HG03139 (cell line): ENCODE data around the gene VIPR2.
"Not testable (repeated sequence)": the region's sequence is repeated elsewhere in the genome, so short reads cannot be mapped to it uniquely, and the experiment has no call there.

ENCODE experiments used
- ATAC-seq: cut with Tn5 transposase; IDR thresholded peaks from one replicate; pipeline ENCODE4 v1.9.1; 2021; ENCODE audit not compliant: unreplicated experiment

Gene VIPR2, protein sequence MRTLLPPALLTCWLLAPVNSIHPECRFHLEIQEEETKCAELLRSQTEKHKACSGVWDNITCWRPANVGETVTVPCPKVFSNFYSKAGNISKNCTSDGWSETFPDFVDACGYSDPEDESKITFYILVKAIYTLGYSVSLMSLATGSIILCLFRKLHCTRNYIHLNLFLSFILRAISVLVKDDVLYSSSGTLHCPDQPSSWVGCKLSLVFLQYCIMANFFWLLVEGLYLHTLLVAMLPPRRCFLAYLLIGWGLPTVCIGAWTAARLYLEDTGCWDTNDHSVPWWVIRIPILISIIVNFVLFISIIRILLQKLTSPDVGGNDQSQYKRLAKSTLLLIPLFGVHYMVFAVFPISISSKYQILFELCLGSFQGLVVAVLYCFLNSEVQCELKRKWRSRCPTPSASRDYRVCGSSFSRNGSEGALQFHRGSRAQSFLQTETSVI

DNA sequence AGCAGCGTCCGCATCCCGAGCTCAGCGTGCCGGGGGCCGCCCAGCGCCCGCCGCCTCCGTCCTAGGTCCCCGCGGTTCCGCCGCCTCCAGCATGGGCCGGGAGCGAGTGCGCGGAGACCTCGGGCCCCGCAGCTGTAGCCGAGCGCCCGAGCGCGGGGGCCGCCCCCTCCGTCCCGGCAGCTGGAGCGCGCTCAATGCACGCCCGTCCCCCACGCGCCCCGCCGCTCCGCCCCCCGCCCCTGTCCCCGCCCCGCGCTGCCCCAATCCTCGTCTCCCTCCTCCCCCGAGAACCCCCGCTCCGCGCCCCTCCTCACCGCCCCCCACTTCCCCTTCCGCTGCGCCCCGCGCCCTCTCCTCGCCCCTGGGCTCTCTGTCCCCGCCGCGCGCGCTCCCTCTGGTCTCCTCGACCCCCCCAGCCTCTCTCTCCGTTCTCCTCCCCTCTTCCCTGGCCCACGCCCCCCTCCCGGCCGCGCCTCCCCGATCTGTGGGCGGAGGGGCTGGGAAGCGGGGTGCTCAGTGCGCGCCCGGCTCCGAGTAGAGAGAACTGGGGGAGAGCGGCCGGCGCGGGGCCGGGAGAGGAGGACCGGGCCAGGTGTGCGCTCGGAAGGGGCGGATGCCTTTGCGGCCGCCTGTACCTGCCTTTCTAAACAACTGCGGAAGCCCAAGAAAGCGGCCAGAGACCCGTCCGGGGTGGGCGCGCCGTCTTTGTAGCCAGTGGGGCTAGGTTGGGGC, at the start of gene VIPR2:
Gene VIPR2, minus strand, starts transcription at position 110 of the 732 bp plus-strand sequence. Its CDS starts 96 bp downstream, at position 14.
- ATAC-seq, result no peak

DNA sequence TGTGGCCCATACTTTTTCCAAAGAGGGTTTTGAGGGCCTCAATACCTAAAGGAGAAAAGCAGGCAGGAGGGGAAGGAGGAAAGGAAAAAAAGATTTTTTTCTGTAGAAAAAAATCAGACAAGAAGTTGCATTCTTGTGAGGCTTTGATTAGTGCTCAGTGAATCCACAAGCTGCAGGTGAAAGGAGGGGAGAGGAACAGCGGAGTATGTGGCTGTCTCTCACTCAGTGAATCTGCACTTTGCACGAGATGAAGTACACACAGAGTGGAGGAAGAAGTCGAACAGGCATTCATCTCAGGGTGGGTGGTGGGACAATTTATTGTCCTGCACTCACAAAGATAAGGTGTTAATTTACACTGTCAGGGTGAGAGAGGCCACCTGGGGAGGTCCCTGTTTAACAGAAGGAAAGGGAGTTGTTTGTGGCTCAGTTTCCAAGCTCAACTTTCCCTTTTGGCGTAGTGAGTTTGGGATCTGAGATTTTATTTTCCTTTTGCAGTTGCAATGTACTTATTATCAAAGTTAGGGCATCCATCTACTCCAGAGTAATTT, 49.0 kb upstream of the VIPR2 start:
- ATAC-seq, result no peak

DNA sequence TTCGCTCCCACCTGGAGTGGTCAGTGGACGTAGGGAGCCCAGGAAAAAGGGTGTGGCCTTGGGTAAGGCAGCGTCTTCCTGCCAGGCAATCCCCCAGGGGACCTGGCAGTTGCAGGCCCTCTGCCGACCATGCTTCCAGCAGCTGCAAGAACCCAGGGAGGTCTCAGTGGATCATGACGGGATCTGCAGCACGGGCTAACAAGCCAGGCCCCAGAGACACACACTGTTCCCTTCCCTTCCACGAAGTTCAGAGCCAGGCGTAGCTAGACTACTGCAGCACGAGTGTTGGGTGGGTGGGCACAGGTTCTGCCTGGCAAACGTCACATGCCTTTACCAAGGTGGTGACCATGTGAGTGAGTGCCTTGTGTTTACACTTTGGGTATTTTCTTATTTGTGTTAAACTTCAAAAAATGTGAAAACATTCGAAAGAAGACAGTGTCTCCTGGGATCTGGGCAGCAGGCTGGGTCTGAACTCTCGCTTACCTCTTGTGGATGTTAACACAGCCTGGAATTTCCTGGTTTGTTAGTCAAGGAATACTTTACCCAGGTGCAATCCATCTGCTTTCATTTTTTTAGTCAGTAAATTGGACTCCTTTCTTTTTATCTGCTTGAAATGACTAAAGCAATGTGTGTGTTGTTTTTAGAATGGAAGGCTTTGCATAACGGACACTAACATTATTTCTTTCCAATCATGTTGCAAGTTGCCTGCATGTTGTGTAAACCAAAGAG, 48.2 kb upstream of the VIPR2 start:
- no peak for ATAC-seq

DNA sequence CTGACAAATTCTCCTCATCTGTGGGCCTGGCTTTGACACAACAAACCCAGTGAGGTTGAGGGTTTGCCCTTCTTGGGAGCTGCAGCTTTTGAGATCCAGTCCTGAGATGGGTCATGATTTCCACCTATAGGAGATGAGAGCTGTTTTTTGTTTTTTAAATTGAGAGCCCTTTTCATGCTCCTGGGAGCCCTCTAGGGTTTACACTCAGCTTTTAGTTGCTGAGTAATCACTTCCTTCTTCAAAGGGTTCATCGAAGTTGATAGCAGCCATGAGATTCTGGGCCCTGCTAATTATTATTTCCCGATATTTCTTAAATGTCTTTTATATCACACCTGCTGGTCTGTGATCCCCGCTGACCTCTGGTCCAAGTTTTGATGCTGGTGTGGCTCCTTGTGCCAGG, 47.3 kb upstream of the VIPR2 start:
- ATAC-seq, result no peak

DNA sequence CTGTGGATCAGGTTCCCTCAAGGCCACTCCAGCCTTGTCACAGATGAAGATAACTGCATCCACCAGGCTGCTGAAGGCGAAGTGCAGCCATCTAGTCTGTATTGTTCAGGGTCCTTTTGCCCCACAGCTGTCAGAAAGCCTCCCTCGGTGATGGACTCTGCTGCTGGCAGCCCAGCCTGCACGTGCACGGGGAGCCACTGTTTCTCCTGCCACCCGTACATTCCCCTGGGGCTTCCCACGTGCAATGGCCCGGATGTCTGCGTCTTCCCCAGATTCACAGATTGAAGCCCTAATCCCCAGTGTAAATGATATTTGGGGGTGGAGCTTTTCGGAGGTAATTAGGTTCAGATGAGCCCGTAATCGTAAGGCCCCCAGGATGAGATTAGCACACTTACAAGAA, 46.6 kb upstream of the VIPR2 start:
- ATAC-seq, result no peak

DNA sequence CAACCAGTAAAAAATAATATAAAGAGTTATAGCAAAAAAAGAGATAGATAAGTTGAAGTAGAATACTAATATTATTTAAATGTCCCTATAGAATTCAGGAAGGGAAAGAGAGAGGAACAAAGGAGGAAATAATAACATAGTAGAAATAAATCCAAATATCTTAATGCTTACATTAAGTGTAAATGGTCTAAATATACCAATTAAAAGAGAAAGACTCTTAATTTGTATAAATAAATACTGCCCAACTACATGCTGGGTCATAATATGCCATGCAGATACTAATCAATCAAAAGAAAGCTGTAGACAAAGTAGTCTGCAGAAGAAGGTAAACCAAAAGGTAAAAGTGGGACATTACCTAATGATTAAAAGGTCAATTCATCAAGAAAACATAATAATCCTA, 43.3 kb upstream of the VIPR2 start:
- no peak for ATAC-seq

DNA sequence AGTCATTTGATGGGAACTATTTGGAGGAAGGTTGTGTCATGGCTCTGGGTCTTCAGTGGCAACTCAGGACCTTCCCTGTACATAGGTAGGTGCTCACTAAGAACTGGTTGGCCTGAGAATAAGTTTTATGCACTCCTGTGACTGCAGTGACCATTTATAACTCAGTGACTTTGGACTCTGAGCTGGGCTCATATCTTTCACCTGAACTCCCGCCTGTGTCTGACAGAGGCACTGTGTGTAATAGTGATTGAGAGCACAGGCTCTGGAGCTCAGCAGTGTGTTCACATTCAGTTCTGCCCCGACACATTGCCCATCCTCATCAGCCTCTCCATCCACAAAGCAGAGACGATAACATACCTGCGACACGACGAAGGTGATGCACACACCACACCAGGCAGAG, 34.6 kb upstream of the VIPR2 start:
- ATAC-seq, result no peak

DNA sequence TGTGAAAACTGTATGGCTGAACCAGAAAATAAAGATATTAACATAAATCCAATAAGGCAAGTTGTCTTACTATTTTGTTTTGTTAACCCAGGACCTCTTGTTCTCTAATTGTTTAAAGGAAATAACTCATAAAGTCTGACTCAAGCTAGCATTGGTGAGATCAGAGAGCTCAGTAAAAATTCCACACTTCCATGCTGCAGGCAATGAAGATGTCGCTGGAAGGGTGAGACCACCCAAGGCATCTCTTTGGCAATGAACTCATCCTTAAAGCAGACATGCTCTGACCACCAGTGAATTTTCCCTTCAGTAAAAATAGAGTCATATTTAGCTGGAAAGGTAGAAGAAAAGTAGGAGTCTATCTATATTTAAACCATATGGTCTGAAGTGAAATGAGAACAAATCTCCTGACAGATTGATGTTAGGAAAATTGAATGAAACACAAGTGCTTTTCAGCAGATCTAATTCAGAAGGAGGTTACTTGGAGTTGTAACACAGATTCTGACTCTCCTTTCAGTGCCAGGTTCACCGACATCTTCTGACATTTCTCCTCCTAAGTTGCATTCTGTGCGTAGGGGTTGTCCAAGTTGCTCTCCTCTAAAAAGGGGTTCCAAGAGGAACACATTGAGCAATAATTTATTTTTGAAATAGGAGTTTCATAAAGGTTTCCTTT, 32.8 kb upstream of the VIPR2 start:
- ATAC-seq, result no peak

DNA sequence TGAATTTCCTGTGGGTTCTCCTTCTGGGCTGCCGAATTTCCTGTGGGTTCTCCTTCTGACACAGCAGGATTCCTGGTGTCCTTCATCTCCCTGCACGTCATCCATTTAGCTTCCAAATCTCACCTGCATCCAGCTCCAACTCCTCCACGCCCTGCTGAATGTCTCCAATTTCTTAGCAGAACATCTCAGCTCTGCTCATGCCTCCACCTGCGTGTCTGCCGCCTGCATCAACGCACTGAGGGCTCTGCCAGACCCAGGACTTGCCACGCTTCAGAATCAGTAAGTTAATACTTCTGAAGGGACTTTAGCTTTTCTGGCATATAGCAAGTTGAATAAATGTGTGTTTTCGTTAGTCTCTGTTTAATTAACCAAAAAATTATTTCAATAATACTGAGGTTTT, 31.1 kb upstream of the VIPR2 start:
- no peak for ATAC-seq

DNA sequence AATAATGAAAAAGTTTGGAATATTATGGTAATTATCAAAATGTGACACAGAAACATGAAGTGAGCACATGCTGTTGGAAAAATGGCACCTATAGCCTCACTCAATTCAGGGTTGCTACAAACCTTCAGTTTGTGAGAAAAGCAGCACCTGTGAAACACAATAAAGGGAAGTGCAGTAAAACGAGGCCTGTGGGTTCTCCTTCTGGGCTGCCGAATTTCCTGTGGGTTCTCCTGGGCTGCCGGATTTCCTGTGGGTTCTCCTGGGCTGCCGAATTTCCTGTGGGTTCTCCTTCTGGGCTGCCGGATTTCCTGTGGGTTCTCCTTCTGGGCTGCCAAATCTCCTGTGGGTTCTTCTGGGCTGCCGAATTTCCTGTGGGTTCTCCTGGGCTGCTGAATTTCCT, 30.4 kb upstream of the VIPR2 start:
- ATAC-seq, result not testable (repeated sequence)

DNA sequence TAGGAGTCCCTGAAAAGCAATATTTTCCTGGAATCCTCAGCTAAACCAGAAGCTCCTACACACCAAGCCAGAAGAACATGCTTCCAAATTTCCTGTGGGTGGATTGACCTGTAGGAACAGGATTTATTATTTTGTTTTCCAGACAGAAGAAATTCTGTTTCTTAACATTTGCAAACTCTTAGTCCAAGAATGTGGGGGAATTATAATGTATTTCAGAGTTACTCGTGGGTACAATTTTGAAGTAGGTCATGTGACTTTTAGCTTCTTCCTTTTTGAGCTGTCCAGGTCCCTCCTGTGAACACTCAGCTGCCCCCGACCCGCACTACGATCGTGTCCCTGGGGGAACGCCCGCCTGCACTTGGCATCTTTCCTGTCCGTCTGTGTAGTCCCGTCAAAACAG, 27.7 kb upstream of the VIPR2 start:
- ATAC-seq, result no peak

DNA sequence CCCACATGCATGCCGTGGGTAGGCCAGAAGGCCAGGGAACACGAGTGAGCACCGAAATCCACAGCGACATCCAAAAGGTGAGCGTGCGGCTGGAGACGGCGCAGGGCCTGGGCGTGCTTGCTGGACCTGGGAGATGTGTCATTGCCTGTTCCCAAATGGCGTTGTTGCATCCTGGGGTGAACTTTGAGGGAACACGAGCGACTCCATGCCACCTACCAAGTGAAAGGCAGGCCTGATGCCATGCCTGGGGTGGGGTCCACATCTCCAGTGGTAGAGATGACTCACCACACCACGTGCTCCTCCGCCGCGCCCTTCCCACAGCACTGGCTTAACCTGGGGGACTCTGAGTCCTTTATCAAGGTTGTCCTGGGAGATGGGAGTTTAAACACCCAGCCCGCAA, 24.7 kb upstream of the VIPR2 start:
- ATAC-seq, result no peak

DNA sequence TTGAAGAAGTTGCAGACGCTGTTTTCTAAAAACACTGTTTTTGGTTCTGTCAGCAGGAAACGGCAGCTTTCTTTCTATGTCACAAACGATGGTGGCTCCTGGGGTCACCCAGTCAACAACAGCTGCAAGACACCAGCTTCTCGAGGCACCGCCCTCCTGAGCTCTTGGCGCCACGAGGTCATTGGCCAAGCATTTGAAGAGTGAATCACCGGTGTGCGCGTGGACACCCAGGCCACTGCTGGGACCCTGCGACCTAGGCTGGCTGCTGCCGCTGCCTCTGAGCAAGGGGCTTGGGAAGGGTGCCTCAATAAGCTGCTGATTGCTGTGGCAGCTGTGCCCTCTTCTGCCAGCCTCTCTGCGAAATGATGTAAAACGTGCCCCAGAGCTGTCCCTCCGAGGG, 22.5 kb upstream of the VIPR2 start:
- ATAC-seq, result no peak

DNA sequence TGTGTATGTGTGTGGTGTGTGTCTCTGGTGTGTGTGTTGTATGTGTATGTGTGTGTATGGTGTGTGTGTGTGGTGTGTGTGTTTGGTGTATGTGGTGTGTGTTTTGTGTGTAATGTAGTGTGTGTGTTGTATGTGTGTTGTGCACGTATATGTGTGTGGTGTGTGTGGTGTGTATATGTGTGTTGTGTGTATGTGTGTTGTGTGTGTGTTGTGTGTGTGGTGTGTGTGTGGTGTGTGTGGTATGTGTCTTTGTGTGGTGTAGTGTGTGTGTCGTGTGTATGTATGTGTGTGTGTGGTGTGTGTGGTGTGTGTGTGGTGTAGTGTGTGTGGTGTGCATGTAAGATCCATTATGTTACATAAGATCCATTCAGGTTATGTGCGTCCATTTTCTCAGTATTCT, 21.9 kb upstream of the VIPR2 start:
- no peak for ATAC-seq

DNA sequence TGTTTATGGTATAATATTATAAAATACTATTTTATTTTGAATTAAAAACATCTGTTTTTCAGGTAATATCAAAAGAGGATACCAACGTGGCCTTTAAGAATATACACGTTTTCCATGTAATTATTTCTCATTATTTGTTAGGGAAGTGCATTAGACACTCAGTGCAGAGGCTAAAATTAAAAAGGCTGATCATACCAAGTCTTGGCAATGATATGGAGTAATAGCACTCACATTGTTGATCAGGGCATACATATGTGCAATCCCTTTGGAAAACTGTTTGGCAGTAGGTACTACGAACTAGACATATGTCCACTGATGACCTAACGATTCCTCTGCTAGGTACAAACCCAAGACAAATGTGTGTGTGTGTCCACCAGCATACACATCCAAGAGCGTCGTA, 20.7 kb upstream of the VIPR2 start:
- no peak for ATAC-seq

DNA sequence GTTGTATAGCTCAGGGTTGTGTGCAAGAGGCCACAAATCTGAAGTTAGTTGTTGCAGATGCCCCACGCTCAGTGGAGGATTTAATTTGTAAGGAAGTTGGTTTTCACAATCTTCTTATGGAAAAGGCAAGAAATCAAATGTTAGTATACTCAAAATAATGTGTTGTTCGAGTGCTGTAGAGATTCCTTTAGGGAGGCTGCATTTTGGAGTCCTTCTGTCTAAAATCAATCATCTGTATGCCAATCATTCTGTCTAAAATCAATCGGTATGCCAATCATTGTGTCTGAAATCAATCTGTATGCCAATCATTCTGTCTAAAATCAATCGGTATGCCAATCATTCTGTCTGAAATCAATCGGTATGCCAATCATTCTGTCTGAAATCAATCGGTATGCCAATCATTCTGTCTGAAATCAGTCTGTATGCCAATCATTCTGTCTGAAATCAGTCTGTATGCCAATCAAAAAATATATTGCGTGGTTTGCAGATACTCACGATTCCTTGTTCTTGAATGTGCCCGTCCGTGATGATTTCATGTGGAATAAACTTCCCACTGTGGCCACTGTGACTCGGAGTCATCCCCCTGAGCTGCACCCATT, 19.1 kb upstream of the VIPR2 start:
- ATAC-seq, result not testable (repeated sequence)

DNA sequence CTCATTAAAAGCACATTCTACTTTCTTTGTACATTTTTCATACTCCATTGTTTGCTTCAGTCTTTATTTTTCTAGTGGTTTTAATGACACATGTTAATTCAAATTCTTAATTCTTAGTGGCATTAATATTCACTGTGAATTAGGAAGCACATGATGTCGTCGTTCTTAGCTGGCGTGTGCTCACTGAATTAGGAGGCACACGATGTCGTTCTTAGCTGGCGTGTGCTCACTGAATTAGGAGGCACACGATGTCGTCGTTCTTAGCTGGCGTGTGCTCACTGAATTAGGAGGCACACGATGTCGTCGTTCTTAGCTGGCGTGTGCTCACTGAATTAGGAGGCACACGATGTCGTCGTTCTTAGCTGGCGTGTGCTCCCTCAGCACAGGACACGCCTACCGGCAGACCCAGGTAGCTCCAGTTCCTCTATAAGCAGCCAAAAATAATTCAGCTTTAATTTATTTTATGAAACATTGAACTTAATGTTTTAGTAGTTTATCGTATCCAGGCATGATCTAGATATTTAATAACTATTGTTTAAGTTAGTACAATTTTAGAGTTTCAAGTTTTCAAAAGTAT, 17.5 kb upstream of the VIPR2 start:
- not testable (repeated sequence) for ATAC-seq

DNA sequence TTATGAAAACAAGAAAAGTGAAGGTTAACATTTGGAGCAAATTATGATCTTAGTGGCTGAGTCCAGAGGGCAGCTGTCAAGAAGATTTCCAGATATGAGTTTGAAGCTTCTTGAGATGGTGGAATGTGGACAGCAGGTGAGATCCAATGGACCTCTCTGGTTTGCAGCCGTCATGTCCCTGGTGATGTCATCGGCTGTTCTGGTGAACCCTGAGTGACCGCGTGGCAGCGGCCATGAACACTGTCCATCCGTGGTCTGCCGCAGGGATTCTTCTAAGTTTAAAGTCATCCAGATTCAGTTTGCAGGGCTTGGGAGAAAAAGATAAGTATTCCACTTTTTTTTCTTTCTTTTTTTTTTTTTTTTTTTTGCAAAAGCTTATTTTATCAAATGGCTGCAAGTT, 15.8 kb upstream of the VIPR2 start:
- ATAC-seq, result no peak

DNA sequence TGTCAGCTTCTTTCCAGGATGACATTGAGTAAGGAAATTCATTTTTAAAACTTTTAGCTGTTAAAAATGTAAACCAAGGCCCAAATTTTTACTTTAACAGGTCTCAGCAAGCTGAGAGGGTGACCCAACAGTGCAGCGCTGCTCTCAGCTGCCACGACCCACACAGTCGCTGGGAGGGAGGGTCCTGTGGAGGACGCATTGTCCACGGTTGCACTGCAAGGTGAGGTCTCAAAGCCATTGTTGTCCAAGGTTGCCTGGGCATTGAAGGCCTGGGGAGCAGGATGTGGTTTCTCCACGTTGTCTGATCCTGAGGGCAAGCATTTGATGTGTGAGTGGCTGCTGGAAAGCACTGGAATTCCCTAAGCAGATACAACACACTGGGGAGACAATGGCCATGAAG, 15.1 kb upstream of the VIPR2 start:
- no peak for ATAC-seq

DNA sequence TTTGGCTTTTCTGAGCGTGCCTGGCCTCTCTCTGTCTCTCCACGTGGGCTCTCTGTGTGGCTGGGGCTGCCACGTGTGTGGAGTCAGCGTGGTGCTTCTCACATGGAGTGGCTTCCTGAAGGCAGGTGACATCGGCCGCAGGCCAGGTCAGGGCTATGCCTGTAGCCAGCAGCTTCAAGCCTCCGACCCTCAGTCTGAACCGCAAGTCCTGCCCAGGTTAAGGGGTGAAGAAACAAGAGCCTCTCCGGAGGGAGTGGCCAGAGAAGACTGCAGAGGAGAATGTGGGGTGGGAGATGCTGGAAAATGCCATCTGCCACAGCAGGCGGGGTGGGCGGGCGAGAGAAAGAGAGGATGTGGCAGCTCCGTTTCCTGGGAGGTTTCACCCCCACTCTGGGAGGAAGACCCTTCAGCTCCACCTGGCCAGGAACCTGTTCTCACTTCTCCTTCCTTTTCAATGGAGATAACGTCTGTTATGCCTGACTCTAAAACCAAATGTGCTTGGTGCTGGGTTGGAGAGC, 14.3 kb upstream of the VIPR2 start:
- no peak for ATAC-seq
